IPS DF 4.7 (cell line): ENCODE data around the gene C17orf100.

Experiments used
- DNase-seq: peaks from one replicate; pipeline ENCODE4 v3.0.0-alpha.2; 2013; ENCODE audit warnings: low spot score; ENCODE audit errors: extremely low read depth

The C17orf100 gene

DNA sequence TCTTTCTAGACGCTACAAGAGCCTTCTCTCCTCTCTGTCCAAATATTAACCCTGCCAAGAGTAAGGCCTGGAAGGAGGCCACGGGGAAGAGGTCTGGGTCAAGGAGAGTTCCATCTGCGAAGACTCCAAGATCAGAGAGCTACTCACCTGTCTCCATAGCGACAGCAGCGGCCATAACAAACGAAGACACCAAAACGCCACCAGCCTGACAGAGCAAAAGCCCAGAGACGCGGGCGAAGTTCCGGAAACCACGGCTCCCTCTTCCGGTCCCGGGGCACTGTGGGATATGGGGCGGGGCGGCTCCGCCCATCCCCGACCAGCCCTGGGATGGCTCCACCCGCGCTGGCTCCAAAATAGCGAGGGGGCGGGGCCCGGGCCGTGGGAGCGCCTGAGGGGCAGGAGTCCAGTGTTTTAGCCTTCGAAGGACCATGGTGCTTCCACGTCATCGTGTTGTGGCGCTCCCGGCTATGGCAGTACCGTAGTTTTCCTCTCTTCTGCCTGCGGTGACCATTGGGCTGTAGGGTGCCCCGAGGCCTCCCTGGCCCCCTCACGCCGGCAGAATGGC, at the start of gene C17orf100, which contains the start of gene MED31:
Gene C17orf100 (plus strand): TSS at position 409 of the 565 bp plus-strand sequence. CDS start 152 bp downstream, at position 561.
Gene MED31 (minus strand): TSS at position 252 of the 565 bp plus-strand sequence. CDS start 77 bp downstream, at position 175.
- DNase-seq = no peak

DNA sequence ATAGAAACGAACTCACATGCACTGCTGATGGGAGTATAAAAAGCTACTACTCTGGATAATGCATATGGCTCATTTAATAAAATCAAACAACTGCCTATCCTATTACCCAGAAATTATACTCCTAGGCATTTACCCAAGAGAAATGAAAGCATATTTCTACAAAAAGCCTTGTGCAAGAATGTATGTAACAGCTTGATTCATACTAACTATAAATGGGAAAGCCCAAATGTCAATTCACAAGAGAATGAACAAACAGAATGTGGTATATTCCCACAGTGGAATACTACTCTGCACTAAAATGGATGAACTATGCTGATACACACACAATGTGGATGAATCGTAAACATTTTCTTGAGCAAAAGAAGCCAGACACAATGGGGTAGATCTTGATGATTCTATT, 49.4 kb upstream of the C17orf100 start:
- no peak for DNase-seq

DNA sequence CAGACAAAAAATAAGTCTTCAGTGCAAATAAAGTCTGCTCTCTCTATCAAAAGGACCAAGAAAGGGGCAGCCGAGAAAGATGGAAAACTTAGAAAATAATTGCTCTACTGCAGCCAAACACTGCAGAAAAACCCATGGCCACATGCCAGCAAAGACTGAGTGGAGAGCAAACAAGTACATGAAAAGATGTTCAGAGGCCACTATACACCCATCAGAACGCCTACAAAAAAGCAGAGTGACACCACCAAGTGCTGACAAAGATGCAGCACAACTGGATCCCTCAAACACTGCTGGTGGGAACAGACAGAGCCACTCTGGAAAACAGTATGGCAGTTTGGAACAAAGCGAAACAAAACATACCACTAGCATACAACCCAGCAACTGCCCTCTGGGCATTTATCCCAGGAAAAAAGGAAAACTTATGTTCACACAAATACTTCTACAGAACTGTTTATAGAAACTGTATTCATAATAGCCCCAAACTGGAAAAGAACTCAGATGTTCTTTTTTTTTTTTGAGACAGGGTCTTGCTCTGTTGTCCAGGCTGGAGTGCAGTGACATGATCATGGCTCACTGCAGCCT, 47.7 kb upstream of the C17orf100 start:
- no peak for DNase-seq

DNA sequence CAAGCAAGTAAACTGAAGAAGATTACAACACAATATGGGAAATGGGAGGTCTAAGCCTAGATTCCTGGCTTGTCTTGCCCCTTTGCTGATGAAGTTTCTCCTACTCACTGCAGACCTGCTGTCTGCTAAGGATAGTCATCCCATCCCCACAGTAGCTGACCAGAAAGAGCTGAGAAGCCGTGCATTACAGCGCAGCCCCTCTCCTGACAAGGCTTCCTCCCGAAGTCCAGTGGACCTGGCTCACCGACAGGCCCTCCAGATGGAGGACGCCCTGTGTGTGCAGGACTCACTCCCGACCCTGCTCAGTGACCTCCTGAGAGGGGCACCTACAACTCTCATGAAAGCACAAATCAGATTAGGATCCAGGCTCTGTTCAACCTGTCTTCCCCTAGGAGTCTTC, 46.4 kb upstream of the C17orf100 start:
- DNase-seq = no peak

DNA sequence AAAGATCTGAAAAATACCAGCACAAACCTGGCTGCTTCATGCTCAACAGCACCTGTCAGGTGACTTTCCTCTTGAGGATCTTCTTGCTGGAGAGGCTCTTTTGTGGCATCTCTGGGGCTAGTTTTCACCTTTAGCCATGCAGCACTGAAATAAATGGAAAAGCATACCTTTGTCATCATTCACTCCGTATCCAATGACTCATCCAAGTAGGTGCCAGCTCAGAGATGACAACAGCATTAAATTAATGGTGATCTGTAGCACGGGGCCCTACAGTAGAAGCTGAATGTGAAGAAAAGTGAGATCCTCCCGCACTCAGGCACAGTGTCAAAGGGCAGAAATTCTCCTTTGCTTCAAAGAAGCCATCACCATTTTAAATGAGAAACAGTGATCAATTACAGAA, 43.2 kb upstream of the C17orf100 start:
- DNase-seq = no peak

DNA sequence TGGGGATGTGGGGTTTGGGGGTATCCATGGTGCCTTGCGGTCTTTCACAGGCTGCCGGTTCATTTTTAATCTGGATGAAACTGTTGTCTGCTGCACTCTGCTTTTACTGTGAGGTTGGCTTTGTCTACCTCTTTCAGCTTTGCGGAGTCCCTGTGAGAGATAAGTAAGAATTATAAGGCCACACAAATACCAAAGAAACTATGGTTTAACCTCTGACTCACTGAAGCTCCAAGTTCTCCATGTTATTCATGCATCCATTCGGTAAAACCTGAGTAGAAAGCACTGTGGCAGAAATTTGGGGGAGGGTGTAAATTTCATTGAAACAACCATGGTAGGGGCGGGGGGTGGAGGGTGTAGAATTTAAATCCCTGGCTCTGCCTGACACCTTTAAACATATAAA, 41.6 kb upstream of the C17orf100 start:
- no peak for DNase-seq

DNA sequence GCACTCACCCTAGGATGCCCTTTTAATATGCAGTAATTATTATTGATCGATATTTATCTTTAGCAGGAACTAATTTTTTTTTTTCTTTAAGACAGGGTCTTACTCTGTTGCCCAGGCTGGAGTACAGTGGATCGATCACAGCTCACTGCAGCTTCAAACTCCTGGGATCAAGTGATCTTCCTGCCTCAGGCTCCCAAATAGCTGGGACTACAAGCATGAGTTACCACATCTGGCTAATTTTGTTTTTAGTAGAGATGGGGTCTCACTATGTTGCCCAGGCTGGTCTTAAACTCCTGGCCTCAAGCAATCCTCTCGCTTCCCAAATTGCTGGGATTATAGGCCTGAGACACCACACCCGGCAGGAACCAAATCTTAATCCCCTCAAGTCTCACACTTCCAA, 40.3 kb upstream of the C17orf100 start:
- DNase-seq = no peak

DNA sequence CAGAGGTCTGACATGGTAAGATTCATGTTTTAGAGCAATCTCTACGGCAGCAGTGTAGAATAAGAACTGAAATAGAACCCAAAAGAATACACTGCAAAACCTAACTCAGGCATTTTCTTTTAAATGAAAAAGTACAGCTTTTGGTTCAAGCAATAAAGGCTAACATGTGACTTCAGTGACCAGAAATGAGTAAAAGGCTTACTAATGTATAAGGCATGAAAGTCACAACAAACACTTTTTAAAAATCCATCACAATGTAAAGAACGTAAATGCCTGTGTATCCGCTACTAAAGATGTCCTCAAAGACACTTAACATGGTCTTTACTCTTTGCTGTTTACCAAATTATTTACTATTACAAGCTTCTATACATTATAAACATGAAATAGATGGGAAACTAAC, 27.6 kb upstream of the C17orf100 start:
- no peak for DNase-seq

DNA sequence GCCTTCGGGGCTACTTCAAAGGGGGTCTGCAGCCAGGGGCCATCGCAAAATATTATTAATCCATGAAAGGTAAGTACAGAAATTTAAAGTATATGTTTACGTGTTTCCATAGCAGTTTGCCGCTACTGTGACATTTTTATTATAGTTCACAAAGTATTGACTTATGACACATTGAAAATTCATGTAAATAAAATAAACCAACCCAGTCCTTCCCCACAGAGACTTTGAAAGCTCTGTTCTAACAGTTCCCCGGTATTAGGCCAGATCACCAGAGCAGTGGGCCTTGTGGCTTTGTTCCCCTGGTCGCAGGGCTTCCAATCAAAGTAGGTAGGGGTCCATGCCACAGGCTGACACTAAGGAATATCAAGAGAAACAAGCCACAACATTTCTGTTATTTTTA, 24.9 kb upstream of the C17orf100 start:
- no peak for DNase-seq

DNA sequence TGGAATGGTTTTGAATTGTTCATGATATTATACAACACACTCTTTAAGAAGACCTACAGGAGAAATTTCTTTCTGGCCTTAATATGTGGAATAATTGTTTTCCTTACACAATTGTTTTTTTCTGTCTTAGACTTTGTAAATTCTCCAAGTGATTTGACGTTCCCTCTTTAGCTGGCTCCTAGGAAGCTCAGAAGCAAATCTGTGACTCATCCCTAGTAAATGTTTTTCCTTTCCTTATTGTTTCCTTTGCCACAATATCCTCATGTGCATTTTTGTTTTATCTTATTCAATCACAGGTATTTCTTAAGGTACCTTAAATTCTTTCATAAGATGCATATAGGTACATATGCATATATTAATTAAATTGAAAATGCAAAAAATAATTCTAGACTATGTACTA, 24.5 kb upstream of the C17orf100 start:
- DNase-seq = no peak

DNA sequence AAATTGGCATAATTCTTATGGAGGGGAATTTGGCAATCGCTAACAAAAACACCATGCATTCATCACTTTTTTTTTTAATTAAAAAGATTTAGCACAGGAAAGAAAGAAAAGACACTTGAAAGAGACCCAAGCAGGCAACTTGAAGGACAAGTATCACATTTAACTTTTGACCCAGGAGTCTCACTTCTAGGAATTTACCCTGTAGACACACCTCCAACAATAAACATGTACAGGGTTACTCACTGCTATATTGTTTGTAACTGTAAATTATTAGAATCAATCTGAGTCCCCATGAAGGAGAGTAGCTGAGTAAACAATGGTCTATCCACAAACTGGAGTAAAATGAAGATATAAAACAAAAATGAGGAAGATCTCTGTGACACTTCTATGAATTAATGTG, 21.2 kb upstream of the C17orf100 start:
- DNase-seq = no peak

DNA sequence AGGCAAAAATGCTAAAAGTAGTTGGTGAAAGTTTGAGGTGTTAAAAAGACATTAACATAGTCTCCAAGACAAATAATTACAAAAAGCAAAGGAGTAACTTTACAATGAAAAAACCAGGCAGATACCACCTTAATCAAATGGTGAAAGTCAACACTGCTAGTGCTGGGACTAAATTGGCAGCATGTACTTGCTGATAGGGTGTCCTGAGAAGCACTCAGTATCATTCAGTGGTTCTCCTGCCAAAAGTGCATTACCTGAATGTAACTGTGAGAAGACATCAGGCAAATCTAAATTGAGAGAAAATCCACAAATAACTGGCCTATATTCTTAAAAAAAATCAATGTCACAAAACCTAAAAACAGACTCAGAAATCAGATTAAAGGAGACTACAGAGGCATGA, 19.0 kb upstream of the C17orf100 start:
- DNase-seq = no peak

DNA sequence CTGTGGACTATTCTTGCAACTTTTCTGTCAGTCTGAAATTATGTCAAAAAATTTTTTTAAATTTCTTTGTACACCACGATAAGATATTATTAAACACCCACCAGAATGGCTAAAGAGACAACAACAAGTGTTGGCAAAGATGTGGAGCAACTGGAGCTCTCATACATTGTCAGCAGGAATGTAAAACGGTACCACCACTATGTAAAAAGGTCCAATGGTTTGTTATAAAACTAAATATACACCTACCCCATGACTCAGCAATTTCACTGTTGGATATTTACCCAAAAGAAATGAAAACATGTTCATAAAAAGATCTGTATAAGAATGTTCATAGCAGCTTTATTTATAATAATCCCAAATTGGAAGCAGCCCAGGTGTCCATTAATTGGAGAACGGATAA, 18.3 kb upstream of the C17orf100 start:
- DNase-seq = no peak

DNA sequence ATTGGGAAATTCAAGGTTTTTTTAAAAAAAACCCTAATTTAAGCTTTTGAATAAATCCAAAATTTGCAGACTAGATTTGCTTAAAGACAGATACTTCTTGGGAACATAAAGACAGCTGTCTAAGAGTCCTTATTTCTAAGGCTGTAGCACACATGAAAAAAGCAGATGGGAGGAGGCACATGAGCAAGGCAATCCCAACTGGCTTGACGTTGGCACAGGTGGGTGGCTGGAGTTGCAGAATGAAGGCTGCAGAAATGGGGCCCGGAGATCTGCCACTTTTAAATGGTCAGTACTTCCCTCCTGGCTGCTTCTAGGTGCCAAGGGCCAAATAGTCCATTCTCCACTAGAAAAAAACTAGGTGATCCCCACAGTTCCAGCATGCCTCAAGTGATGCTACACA, 15.5 kb upstream of the C17orf100 start:
- no peak for DNase-seq

DNA sequence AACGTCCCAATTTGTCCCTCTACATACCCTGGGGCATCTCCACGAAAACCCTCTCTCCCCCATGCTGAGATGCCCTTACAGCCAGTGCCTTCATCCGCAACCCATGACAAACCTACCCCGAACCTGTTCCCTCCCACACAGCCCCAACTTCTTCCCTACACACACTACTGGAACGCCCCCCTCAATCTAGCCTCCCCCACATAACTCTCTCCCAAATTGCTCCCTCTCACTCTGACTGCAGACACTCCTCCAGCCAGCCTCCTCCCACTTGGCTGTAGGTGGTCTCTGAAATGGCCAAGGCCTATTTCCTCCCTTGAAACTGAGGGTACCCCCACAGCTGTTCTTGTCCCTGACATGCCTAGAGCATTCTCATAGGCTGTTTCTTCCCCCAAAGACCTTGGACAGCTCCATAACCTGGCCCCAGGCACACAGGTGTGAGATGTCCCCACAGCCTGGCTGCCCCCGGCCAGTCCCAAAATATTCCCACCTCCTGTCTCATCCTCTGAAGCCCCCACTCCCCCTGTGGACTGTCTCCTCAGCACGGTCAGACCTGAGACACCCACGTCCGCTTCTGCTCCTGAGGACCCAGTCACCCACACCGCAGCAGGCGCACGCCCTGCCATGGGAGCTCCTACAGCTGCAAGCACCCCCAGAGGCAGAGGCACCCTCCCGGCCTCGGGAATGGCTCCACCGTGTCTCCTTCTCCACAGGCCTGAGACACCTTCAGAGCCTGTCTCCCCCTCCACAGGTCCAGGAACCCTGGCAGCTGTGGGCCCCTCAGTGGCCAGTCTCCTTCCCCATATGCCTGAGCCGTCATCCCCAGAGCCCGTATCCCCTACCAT, 14.7 kb upstream of the C17orf100 start:
- DNase-seq = no peak

DNA sequence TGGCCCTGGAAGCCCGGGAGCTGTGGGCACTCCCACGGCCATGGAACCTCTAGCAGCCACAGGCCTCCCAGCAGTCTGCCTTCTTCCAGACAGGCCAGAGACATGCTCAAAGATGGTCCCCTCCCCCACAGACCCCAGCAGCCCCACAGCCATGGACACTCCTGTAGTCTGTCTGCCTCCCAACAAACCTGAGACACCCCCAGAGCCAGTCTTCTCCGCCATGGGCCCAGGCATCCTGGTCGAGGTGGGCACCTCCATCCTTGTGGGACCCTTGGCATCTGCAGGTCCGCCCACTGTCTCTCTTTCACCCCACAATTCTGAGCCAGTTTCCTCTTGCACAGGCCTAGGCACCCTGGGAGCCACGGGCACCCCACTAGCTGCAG, 14.1 kb upstream of the C17orf100 start:
- DNase-seq = no peak

DNA sequence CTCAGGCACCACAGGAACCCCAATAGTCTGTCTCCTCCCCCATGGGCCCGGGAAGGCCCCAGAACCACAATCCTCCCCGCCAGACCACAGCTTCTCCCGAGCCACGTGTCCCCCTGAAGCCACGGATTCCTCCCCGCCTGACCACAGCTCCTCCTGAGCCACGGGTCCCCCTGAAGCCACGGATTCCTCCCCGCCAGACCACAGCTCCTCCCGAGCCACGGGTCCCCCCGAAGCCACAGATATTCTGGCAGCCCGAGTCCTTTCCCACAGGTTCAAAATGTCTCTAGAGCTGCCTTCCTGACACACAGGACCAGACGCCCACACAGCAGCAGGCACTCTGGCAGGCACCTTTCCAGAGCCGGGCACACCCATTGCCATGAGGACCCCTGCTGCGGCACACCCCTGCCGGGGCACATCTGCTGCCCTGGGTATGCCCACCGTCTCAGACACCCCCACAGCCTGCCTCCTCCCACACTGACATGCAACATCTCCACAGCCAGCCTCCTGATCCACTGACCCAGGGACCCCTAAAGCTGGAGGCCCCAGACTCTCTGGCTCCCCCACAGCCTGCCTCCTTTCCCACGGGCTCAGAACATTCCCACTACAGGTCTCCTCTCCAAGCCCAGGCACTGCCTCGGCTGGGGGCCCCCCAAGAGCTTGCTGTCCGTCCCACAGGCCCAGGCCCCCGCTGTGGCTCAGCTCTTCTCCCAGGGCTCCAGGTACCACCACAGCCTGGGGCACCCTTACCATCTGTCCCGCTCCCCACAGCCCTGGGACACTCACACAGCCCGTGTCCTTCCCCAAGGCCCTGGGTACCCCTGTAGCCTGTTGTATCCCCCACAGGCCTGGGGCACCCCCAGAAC, 13.3 kb upstream of the C17orf100 start:
- DNase-seq = no peak

DNA sequence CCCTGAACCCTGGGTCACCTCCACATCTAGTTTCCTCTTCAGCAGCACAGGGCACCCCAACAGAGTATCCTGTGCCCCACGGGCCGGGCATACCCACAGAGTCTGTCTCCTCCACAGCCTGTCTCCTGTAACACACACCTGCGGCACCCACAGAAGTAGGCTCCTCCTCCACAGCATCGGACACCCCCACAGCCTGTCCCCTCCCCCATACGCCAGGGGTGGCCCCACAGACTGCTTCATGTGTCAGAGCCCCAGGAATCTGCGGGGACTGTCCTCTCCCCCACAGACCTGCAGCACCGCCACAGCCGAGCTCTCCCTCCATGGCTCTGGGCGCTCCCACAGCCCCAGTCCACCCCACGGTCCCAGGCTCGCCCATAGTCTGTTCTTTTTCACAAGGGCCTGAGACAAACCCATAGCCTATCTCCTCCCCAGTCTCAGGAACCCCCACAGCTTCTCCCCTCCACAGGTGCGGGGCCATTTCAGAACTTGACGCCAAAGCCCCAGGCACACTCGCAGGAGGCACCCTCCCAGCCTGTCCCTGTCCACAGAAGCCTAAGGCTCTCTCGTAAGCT, 12.5 kb upstream of the C17orf100 start:
- no peak for DNase-seq

DNA sequence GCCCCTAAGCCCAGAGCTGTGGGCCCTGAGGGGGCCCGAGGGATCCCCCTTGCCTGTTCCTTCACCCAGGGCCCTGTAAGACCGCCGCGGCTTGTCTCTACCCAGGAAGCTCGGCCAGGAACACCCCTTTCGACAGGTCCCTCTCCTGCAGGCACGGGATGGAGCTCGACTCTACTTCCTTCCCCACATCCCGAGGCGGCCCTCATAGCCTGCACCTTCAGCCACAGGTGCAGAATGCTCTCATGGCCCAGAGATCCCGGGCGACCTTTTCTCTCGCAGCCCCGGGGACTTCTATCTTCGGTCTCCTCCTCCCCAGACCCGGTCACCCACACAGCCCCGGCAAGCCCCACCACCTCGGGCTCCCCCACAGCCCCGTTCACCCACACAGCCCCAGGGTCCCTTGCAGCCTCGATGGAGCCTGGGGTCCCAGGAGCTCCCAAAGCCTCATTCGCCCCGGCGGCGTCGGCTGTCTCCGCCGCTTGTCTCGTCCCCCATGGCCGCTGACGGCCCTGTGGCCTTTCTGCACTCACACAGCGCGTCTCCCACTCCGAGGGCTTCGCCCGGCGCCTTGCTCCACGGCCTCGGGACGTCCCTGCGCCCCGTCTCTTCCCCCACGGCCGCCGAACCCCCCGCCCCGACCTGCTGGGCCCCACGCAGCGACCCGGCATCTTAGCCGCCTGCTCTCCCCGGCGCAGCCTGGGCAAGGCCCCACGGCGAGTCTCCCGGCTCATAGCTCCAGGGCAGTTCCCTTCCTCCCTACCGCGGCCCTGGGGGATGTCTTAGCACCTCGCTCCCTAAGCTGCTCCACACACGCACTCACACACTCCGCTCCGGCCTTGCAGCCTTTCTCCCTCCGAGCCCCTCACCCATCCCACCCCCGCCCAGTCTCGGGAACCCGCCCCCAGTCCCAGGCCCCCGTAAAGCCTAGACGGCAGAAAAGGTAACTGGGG, 11.7 kb upstream of the C17orf100 start:
- no peak for DNase-seq

DNA sequence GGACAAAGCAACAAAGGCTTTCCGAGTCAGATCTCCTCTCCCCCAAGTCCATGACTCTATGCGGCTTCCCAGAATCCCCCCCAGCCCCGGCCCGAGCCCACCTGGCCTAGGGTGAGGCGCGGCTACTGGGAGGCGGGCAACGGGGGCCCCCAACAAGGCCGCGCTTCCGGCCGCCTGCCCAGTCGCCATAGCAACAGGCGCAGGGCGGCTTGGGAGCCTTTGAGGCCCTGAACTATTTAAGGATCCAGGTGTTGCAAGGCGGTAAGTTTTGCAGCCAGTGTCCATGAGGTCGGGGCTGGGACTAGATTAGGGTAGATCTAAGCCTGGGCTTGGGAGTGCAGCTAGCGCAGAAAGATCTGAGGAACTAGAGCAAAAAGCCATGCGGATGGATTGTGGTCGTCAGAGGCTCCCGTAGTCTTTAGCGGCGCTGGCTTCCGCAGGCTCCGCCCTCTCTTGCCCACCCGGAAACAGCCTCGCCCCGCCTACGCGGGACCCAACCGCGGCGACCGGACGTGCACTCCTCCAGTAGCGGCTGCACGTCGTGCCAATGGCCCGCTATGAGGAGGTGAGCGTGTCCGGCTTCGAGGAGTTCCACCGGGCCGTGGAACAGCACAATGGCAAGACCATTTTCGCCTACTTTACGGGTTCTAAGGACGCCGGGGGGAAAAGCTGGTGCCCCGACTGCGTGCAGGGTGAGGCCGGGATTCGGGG, 10.9 kb upstream of the C17orf100 start, which contains the start of the genes KIAA0753 and TXNDC17:
Gene KIAA0753 (minus strand): TSS at position 176 of the 711 bp plus-strand sequence. CDS start 5,608 bp downstream, outside the sequence.
Gene TXNDC17 (plus strand): TSS at position 525 of the 711 bp plus-strand sequence. CDS start 23 bp downstream, at position 548.
- no peak for DNase-seq
